Measurements from ENCODE around the gene COL25A1. TPM values are rescaled to one million over a fixed set of nuclear protein-coding genes. Genes with fewer than 3 reads are reported as not detected.
A peak's percentile ranks its signal among the peaks of the same experiment; 100 is the strongest.

The COL25A1 gene
- total RNA-seq, 2 donors from 2014 or later: 0.26 to 0.99 TPM

DNA sequence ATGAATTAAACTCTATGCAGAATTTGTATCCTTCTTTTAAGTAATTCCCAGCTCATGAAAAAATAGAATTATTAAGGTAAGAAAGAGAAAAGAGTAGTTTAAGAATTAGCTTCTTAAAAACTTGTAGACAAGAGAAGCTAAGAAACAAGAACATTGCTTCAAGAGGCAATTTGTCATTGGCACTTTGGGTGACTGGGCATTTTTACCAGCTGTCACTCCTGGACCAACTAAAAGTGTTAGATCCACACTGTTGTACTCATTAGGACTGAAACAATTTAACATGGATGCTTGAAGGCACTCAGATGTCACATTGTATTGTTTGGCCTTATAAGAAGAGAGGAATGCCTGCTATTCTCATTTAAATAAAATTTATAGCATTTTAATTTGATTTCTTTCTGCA lies 7.4 kb downstream of the COL25A1 start:
- Histone ChIP-seq H3K4me3 (no peak overlapping the region), H3K27me3 (peaks cover 0 to 9% of the 10 kb centered on the region in 2 donors), H3K27ac (no peak overlapping the region), H3K36me3 (replicated peaks in 1 of 2; ENCODE audit: insufficient read depth in 1 of 2, low read depth in 2 of 2) (no peaks in the 10 kb centered on the region), H3K4me1 (no peaks in the 10 kb centered on the region), H3K9me3 (no peaks in the 10 kb centered on the region)
- TF ChIP-seq, protein P1, sequence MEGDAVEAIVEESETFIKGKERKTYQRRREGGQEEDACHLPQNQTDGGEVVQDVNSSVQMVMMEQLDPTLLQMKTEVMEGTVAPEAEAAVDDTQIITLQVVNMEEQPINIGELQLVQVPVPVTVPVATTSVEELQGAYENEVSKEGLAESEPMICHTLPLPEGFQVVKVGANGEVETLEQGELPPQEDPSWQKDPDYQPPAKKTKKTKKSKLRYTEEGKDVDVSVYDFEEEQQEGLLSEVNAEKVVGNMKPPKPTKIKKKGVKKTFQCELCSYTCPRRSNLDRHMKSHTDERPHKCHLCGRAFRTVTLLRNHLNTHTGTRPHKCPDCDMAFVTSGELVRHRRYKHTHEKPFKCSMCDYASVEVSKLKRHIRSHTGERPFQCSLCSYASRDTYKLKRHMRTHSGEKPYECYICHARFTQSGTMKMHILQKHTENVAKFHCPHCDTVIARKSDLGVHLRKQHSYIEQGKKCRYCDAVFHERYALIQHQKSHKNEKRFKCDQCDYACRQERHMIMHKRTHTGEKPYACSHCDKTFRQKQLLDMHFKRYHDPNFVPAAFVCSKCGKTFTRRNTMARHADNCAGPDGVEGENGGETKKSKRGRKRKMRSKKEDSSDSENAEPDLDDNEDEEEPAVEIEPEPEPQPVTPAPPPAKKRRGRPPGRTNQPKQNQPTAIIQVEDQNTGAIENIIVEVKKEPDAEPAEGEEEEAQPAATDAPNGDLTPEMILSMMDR (IDR thresholded peaks at IDR 0.05): no peak
- no peak for TF ChIP-seq POLR2A (IDR thresholded peaks at IDR 0.05)
- DNase-seq: no peak
- ATAC-seq: no peak
- intact Hi-C loops (cut with DNase I): no loop called here

GRCh38 chr4:109294468-109295020 lies 7.9 kb downstream of the COL25A1 start:
- no peak overlapping the region for H3K4me3 ChIP-seq
- no peaks in the 10 kb centered on the region for H3K9me3 ChIP-seq
- no peak for DNase-seq
- intact Hi-C loops (cut with DNase I): no loop called here
- H3K4me1 ChIP-seq: no peaks in the 10 kb centered on the region
- ATAC-seq: no peak
- TF ChIP-seq, protein P1 (IDR thresholded peaks at IDR 0.05): no peak
- no peak for TF ChIP-seq POLR2A (IDR thresholded peaks at IDR 0.05)
- H3K27me3 ChIP-seq: peaks cover 0 to 4% of the 10 kb centered on the region in 2 donors
- H3K27ac ChIP-seq: no peak overlapping the region
- H3K36me3 ChIP-seq (replicated peaks in 1 of 2; ENCODE audit: insufficient read depth in 1 of 2, low read depth in 2 of 2): no peaks in the 10 kb centered on the region
- 73 to 75% methylated on average over 4 of the region's 4 CpGs for WGBS, 2 donors

GRCh38 chr4:109294006-109294405 lies 8.5 kb downstream of the COL25A1 start:
- WGBS, 2 donors: 17 to 44% methylated on average over 1 of the region's 1 CpG
- H3K4me3 ChIP-seq: no peak overlapping the region
- intact Hi-C loops (cut with DNase I): no loop called here
- H3K36me3 ChIP-seq (replicated peaks in 1 of 2; ENCODE audit: insufficient read depth in 1 of 2, low read depth in 2 of 2): no peaks in the 10 kb centered on the region
- H3K9me3 ChIP-seq: no peaks in the 10 kb centered on the region
- DNase-seq: peak in 1 of 4 donors; percentile 28
- no peak for TF ChIP-seq POLR2A (IDR thresholded peaks at IDR 0.05)
- TF ChIP-seq, protein P1 (IDR thresholded peaks at IDR 0.05): peak in 3 of 7 experiments; percentile 12 to 31 (median 30)
- H3K4me1 ChIP-seq: no peaks in the 10 kb centered on the region
- H3K27me3 ChIP-seq: peaks cover 0 to under 1% of the 10 kb centered on the region in 2 donors
- no peak for ATAC-seq
- H3K27ac ChIP-seq: no peak overlapping the region

DNA sequence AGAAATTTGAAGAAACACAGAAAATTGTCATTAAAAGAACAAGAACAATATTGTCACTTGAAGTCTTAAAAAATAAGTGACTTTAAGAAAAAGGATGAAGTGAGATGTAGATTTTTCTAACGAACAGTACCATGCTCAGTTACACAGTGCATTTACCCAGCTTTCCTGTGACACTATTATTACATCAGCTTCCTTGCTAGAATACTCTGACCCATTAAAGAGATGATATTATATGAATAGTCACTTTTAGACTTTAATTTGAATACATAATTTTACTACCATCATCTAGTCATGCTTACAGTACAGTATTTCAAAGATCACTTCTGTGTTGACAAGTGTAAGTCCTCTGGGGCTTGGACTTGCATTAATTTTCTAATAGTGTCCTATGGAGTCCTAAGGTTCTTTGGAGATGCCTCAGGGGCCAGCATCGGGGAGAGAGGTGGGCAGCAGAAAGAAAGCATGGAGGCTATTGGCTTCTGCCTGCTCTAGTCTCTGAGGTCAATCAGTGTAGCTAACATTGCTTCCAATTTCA lies 10.7 kb downstream of the COL25A1 start:
- no peak overlapping the region for H3K4me3 ChIP-seq
- H3K4me1 ChIP-seq: no peaks in the 10 kb centered on the region
- TF ChIP-seq, protein P1 (IDR thresholded peaks at IDR 0.05): no peak
- no peak for TF ChIP-seq POLR2A (IDR thresholded peaks at IDR 0.05)
- no peak for ATAC-seq
- H3K36me3 ChIP-seq (replicated peaks in 1 of 2; ENCODE audit: insufficient read depth in 1 of 2, low read depth in 2 of 2): no peaks in the 10 kb centered on the region
- WGBS, 2 donors: 71 to 77% methylated on average over 2 of the region's 2 CpGs
- no peaks in the 10 kb centered on the region for H3K9me3 ChIP-seq
- no peak overlapping the region for H3K27ac ChIP-seq
- no peaks in the 10 kb centered on the region for H3K27me3 ChIP-seq
- intact Hi-C loops (cut with DNase I): no loop called here
- DNase-seq: no peak

DNA sequence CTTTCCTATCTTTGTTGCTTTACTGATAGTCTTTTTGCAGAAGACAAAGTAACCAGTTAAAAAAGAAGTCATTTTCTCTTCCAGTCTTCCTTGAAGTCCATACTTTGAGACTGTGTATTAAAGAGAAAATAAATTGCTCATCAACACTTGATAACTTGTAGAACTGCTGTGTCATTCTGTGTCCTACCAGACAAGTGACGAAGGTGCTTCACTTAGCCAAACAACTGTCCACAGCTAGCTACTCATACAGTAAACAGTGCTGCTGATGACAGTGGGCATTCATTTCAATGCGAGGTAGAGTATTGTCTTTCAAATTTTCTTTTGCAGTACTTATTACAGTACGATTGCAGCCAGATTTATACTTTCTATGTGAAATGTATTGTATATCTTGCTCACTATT lies 11.5 kb downstream of the COL25A1 start:
- Histone ChIP-seq H3K4me1 (no peaks in the 10 kb centered on the region), H3K27me3 (no peaks in the 10 kb centered on the region), H3K9me3 (no peaks in the 10 kb centered on the region), H3K36me3 (replicated peaks in 1 of 2; ENCODE audit: insufficient read depth in 1 of 2, low read depth in 2 of 2) (no peaks in the 10 kb centered on the region), H3K4me3 (no peak overlapping the region), H3K27ac (no peak overlapping the region)
- ATAC-seq: no peak
- TF ChIP-seq, protein P1 (IDR thresholded peaks at IDR 0.05): no peak
- no peak for TF ChIP-seq POLR2A (IDR thresholded peaks at IDR 0.05)
- WGBS, 2 donors: 76 to 81% methylated on average over 3 of the region's 3 CpGs
- intact Hi-C loops (cut with DNase I): no loop called here
- DNase-seq: no peak
